ENCODE data around the gene C1orf94.

The C1orf94 gene

DNA sequence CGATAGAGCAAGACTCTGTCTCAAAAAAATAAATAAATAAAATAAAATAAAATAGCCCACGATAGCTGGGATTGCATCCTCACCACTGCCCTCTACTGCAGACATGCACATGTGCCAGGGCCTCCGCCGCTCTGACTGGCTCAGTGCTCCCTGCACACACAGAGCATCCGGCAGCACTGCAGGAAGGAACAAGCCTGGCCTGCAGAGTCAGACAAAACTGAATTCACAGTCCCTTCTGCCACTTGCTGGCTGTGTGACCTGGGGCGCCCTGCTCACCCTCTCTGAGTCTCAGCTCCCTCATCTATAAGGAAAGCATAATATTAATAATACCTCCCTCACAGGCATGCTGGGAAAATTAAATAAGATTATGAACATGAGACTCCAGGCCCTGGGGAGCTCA, 47.1 kb upstream of the C1orf94 start:
- Histone ChIP-seq H3K9me3 (ENCODE audit: insufficient read depth, low read length) (no peaks in the 10 kb centered on the region), H3K27ac (ENCODE audit: low read depth, low read length) (no peak overlapping the region), H3K4me3 (ENCODE audit: insufficient read depth, low read length, poor library complexity, severe bottlenecking) (no peak overlapping the region), H3K36me3 (ENCODE audit: low read length) (no peaks in the 10 kb centered on the region), H3K9ac (ENCODE audit: low read length) (no peak overlapping the region), H4K20me1 (ENCODE audit: low read depth, low read length) (no peaks in the 10 kb centered on the region), H3K79me2 (ENCODE audit: insufficient read depth, low read length) (no peaks in the 10 kb centered on the region), H3K27me3 (ENCODE audit: low read length) (no peaks in the 10 kb centered on the region), H3F3A (ENCODE audit: insufficient read depth) (no peaks in the 10 kb centered on the region), H3K9me2 (replicated peaks; ENCODE audit: insufficient read depth, low read length) (no peaks in the 10 kb centered on the region), H3K4me2 (ENCODE audit: low read depth, low read length, poor library complexity, severe bottlenecking) (no peak overlapping the region), H2AFZ (ENCODE audit: low read depth, low read length, severe bottlenecking) (no peak overlapping the region)
- TF ChIP-seq, protein P1, sequence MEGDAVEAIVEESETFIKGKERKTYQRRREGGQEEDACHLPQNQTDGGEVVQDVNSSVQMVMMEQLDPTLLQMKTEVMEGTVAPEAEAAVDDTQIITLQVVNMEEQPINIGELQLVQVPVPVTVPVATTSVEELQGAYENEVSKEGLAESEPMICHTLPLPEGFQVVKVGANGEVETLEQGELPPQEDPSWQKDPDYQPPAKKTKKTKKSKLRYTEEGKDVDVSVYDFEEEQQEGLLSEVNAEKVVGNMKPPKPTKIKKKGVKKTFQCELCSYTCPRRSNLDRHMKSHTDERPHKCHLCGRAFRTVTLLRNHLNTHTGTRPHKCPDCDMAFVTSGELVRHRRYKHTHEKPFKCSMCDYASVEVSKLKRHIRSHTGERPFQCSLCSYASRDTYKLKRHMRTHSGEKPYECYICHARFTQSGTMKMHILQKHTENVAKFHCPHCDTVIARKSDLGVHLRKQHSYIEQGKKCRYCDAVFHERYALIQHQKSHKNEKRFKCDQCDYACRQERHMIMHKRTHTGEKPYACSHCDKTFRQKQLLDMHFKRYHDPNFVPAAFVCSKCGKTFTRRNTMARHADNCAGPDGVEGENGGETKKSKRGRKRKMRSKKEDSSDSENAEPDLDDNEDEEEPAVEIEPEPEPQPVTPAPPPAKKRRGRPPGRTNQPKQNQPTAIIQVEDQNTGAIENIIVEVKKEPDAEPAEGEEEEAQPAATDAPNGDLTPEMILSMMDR (IDR thresholded peaks at IDR 0.05; ENCODE audit: insufficient read depth, low read length, poor library complexity, severe bottlenecking): no peak
- no peak for TF ChIP-seq EZH2phosphoT487 (conservative IDR thresholded peaks at IDR 0.05; ENCODE audit: low read length)

DNA sequence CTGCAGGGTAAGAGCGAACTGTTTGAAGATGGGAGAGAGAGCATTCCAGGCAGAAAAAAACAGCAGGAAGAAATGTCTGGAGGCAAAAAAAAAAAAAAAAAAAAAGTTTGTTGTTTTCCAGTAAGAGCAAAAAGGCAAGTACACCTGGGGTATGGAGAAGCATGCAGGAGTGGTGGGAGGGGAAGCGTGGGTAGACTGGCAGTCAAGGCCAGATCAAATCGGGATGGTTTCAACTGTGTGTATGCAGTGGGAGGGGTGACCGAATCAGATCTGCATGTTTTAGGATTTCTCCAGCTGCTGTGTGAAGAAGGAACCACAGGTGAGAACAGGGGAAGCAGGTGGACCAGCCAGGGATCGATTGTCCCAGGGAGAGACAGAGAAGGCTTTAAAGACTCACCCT, 46.4 kb upstream of the C1orf94 start:
- H3K27ac ChIP-seq (ENCODE audit: low read depth, low read length): no peak overlapping the region
- no peaks in the 10 kb centered on the region for H3K9me3 ChIP-seq (ENCODE audit: insufficient read depth, low read length)
- no peak overlapping the region for H3K9ac ChIP-seq (ENCODE audit: low read length)
- no peaks in the 10 kb centered on the region for H4K20me1 ChIP-seq (ENCODE audit: low read depth, low read length)
- no peaks in the 10 kb centered on the region for H3K79me2 ChIP-seq (ENCODE audit: insufficient read depth, low read length)
- no peaks in the 10 kb centered on the region for H3F3A ChIP-seq (ENCODE audit: insufficient read depth)
- no peaks in the 10 kb centered on the region for H3K9me2 ChIP-seq (replicated peaks; ENCODE audit: insufficient read depth, low read length)
- no peaks in the 10 kb centered on the region for H3K27me3 ChIP-seq (ENCODE audit: low read length)
- no peak overlapping the region for H2AFZ ChIP-seq (ENCODE audit: low read depth, low read length, severe bottlenecking)
- H3K36me3 ChIP-seq (ENCODE audit: low read length): no peaks in the 10 kb centered on the region
- H3K4me2 ChIP-seq (ENCODE audit: low read depth, low read length, poor library complexity, severe bottlenecking): no peak overlapping the region
- no peak for TF ChIP-seq EZH2phosphoT487 (conservative IDR thresholded peaks at IDR 0.05; ENCODE audit: low read length)
- TF ChIP-seq, protein P1 (IDR thresholded peaks at IDR 0.05; ENCODE audit: insufficient read depth, low read length, poor library complexity, severe bottlenecking): no peak
- no peak overlapping the region for H3K4me3 ChIP-seq (ENCODE audit: insufficient read depth, low read length, poor library complexity, severe bottlenecking)

DNA sequence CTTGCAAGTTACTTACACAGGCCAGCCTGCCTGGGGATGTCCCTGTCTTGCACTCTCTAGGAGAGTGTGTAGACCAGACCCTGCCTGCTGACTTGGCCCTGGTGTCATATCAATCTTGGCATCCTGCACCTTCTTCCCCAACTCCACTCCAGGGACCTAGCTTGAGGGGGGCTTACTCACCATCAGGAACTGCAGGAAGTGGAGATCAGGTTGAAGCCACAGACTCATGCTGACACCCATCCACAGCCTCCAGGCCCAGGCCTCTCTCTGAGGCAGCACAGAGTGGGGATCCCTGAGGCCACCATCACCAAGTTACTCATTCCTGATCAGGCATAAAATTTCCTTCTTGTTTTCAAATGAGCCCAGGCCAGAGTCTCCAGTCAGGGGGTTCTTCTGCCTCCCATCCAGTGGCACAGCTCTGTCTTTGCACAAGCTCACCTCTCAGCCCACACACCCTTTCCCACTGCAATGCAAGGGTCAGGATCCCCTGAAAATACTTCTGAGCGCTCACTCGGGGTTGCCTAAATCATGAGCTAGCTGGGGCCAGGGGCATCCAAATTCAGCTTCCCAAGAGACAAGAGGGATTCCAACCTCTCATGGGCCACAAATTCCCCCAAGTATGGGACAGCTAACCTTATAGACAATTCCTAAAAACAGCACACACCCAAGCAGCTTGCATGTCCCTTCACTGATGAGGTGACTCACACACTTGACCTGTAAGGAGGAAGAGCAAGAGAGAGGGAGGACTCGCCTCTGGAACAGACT, 45.1 kb upstream of the C1orf94 start:
- no peaks in the 10 kb centered on the region for H3K79me2 ChIP-seq (ENCODE audit: insufficient read depth, low read length)
- H3K36me3 ChIP-seq (ENCODE audit: low read length): no peaks in the 10 kb centered on the region
- no peak overlapping the region for H3K27ac ChIP-seq (ENCODE audit: low read depth, low read length)
- TF ChIP-seq EZH2phosphoT487 (conservative IDR thresholded peaks at IDR 0.05; ENCODE audit: low read length): no peak
- TF ChIP-seq, protein P1 (IDR thresholded peaks at IDR 0.05; ENCODE audit: insufficient read depth, low read length, poor library complexity, severe bottlenecking): no peak
- H3K9ac ChIP-seq (ENCODE audit: low read length): no peak overlapping the region
- no peaks in the 10 kb centered on the region for H3K27me3 ChIP-seq (ENCODE audit: low read length)
- no peaks in the 10 kb centered on the region for H3K9me3 ChIP-seq (ENCODE audit: insufficient read depth, low read length)
- no peak overlapping the region for H3K4me2 ChIP-seq (ENCODE audit: low read depth, low read length, poor library complexity, severe bottlenecking)
- no peaks in the 10 kb centered on the region for H3K9me2 ChIP-seq (replicated peaks; ENCODE audit: insufficient read depth, low read length)
- no peak overlapping the region for H3K4me3 ChIP-seq (ENCODE audit: insufficient read depth, low read length, poor library complexity, severe bottlenecking)
- H4K20me1 ChIP-seq (ENCODE audit: low read depth, low read length): no peaks in the 10 kb centered on the region
- H2AFZ ChIP-seq (ENCODE audit: low read depth, low read length, severe bottlenecking): no peak overlapping the region
- no peaks in the 10 kb centered on the region for H3F3A ChIP-seq (ENCODE audit: insufficient read depth)
